NB4 (cell line): ENCODE measurements around the gene ADAMTS12.

Source experiments
- DNase-seq: peaks from one replicate; pipeline ENCODE4 v3.0.0; 2010; ENCODE audit warnings: low read depth
- H3K4me3 ChIP-seq: one replicate; pipeline ENCODE4 v1.5.1; 2011; ENCODE audit warnings: mild to moderate bottlenecking, low read depth, low read length, moderate library complexity
- MYC ChIP-seq: IDR thresholded peaks from 2 replicates; pipeline ENCODE4 v1.6.1; 2011; ENCODE audit warnings: low read depth, low read length
- POLR2A ChIP-seq: IDR thresholded peaks from 2 replicates; pipeline ENCODE4 v1.6.1; 2011; ENCODE audit warnings: mild to moderate bottlenecking; ENCODE audit not compliant: insufficient read length; ENCODE audit errors: extremely low read depth
- TF ChIP-seq, protein P1 (sequence below): IDR thresholded peaks from 2 replicates; pipeline ENCODE4 v1.6.1; 2011; ENCODE audit warnings: low read depth, low read length
- TF ChIP-seq, protein P2 (sequence below): IDR thresholded peaks from one replicate; pipeline ENCODE4 v1.5.1; 2012; ENCODE audit warnings: low read depth, low read length

ADAMTS12 gene

DNA sequence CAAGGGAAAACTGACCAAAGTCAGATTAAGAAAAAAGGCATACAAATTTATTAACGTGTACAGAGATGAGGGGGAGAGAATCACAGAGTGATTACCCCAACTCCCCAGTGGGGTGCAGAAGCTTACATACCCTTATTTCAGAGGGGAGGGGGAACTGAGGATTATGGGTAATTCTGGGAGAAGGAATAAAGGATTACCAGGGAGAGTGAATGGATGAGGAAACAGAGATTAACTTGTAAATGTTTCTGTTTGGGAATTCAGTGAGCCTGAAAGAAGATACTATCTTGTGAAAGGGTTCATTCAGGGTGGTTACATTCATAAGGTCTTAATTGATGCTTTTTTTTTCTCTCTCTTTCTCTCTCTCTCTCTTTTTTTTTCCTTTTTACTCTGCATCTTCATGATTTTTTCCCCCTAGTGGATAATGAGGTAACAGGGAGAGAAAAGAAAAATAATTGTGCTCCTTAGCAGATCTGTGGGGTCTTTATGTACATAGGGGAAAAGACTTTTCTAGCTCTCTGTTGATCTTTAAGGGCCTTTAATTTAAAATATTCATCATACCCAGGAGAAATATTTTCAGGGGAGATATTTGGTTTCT, 401.6 kb downstream of the ADAMTS12 start:
- TF ChIP-seq, protein P1, sequence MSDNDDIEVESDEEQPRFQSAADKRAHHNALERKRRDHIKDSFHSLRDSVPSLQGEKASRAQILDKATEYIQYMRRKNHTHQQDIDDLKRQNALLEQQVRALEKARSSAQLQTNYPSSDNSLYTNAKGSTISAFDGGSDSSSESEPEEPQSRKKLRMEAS = no peak
- no peak overlapping the region for H3K4me3 ChIP-seq
- DNase-seq = no peak

DNA sequence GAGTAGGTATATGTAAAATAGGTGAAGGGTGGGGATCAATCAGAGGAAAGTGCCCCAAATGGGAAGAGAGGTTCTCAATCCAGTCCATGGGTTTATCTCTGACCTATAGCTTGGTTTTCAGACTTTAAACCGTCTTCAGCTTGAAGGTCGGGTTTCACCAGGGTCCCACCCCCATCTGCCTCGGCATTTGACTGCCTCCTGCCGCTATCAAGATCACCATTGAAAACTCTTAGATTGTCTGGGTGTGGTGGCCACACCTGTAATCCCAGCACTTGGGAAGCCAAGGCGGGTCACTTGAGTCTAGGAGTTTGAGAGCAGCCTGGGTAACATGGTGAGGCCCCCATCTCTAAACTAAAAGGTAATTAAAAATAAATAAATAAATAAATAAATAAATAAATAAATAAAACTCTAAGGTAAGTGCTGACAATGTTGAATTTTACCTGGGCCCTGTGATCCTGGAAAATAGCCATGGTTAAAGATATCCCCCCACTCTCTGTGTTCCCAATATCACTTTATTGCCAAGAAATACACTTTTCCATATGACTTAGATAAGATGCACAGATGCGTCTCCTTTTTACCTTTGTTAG, 402.2 kb downstream of the ADAMTS12 start:
- H3K4me3 ChIP-seq = no peak overlapping the region
- no peak for DNase-seq
- TF ChIP-seq, protein P2, sequence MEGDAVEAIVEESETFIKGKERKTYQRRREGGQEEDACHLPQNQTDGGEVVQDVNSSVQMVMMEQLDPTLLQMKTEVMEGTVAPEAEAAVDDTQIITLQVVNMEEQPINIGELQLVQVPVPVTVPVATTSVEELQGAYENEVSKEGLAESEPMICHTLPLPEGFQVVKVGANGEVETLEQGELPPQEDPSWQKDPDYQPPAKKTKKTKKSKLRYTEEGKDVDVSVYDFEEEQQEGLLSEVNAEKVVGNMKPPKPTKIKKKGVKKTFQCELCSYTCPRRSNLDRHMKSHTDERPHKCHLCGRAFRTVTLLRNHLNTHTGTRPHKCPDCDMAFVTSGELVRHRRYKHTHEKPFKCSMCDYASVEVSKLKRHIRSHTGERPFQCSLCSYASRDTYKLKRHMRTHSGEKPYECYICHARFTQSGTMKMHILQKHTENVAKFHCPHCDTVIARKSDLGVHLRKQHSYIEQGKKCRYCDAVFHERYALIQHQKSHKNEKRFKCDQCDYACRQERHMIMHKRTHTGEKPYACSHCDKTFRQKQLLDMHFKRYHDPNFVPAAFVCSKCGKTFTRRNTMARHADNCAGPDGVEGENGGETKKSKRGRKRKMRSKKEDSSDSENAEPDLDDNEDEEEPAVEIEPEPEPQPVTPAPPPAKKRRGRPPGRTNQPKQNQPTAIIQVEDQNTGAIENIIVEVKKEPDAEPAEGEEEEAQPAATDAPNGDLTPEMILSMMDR = no peak
- TF ChIP-seq MYC (no peak), POLR2A (no peak)
- TF ChIP-seq, protein P1 = no peak

DNA sequence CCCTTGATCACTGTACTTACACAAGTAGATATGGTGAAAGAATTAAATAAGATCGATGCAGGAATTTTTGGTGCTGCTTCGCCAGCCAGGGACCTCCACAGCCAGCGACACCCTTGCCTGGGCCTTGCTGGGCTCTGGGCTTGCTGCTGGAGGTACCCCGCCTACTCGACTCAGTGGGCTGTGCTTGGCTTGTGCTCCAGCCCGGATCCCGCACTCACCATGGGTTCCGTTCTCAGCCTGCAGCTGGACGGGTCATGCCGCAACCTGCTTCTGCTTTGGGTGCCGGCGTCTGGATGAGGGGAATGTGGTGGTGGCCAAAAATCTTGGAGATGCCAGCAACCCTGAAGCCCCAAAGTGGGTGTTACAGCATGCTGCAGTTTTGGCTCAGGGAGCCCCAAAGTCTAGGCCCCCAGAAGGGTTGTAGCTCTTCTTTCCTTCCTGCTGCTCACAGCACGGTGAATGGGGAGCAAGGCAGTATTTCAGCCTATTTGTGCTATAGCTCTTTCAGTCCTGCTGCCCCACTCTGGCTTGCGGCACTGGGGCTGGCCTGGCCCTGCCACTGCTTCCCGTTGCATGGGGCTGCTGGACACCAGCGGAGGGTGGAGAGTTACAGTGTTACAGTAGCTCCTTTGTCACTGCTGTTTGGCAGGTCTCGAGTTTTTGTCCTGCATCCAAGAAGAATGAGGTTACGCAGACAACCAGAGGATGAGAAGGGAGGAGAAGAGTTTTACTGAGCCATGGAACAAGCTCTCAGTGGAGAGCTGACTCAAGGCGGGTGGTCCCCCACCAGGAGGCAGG, 403.0 kb downstream of the ADAMTS12 start:
- no peak overlapping the region for H3K4me3 ChIP-seq
- TF ChIP-seq MYC = no peak
- no peak for TF ChIP-seq POLR2A
- TF ChIP-seq, protein P1 = no peak
- TF ChIP-seq, protein P2 = no peak
- no peak for DNase-seq

DNA sequence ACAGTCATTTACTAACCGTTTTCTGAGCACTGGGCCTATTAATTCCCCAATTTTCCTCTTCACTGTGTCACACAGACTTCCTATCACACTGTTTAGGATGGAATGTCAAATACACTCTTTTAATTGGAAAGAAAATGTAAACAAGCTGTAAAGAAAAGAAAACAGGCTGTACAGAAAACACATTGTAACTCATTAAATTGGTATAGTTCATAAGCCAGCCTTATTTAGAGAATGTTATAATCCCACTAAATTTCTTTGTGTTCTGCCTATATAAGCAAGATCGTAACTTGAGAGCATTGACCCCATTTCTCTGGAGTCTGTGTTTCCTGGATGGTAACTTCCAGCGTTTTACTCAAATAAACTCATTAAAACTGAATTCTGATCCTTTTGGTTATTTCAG, 404.6 kb downstream of the ADAMTS12 start:
- TF ChIP-seq POLR2A (no peak), MYC (no peak)
- TF ChIP-seq, protein P2 = no peak
- TF ChIP-seq, protein P1 = no peak
- H3K4me3 ChIP-seq = no peak overlapping the region
- no peak for DNase-seq

DNA sequence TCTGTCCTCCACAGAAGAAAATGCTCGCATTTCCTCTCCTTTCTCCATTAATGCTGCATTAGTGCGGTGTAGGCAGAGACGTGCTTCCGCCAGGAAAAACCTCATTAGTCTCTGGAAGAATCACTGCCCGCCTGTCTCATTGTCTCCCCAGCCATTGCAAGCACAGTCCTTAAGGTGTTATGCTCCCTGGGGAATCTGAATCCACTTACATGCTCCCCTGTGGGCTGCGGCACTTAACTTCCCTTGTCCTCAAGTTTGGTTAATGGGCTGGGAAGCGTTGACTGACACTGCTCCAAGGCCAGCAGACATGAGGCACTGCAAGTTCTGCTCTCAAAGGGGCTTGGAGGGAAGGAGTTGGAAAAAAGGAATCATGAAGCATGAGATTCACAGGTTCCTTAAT, 409.5 kb downstream of the ADAMTS12 start:
- TF ChIP-seq POLR2A (no peak), MYC (no peak)
- TF ChIP-seq, protein P1 = no peak
- peak; percentile 6 for DNase-seq
- H3K4me3 ChIP-seq = no peak overlapping the region

DNA sequence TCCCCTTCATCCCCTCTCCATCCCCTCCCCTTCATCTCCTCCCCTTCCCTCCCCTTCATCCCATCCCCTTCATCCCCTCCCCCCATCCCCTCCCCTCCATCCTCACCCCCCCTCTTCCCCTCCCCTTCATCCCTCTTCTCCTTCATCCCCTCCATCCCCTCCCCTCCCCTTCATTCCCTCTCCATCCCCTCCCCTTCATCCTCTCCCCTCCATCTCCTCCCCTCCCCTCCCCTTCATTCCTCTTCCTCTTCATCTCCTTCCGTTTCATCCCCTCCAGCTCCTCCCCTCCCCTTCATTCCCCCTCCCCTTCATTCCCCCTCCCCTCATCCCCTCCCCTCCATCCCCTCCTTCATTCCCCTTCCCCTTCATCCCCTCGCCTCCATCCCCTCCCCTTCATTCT, 410.9 kb downstream of the ADAMTS12 start:
- TF ChIP-seq, protein P2 = no peak
- TF ChIP-seq POLR2A = no peak
- TF ChIP-seq MYC = no peak
- TF ChIP-seq, protein P1 = no peak
- no peak for DNase-seq
- H3K4me3 ChIP-seq = no peak overlapping the region
